Neural progenitor cell (in vitro differentiated cells): Measurements from ENCODE around the gene MASP2. TPM values are rescaled to one million over a fixed set of nuclear protein-coding genes. Genes with fewer than 3 reads are reported as not detected.
"Not testable (repeated sequence)": the region's sequence is repeated elsewhere in the genome, so short reads cannot be mapped to it uniquely, and the experiment has no call there.

ENCODE experiments used
- DNase-seq: peaks from one replicate; pipeline ENCODE4 v3.0.0-alpha.2; 2016; ENCODE audit warnings: low spot score
- H2AFZ ChIP-seq: fragments of 200-600 bp; sonication (generic); replicated peaks from 2 replicates; pipeline ENCODE4 v1.6.1; 2016; ENCODE audit warnings: antibody characterized with exemption
- H3F3A ChIP-seq: fragments of 200-600 bp; sonication (generic); 2 replicates; pipeline ENCODE4 v1.6.1; 2016; ENCODE audit warnings: antibody characterized with exemption, low read depth
- H3K27ac ChIP-seq: fragments of 200-600 bp; sonication (generic); 2 replicates; pipeline ENCODE4 v1.5.1; 2016; ENCODE audit warnings: mild to moderate bottlenecking
- H3K27me3 ChIP-seq: fragments of 200-600 bp; sonication (generic); 2 replicates; pipeline ENCODE4 v1.6.1; 2016; ENCODE audit warnings: mild to moderate bottlenecking, moderate library complexity
- H3K36me3 ChIP-seq: fragments of 200-600 bp; sonication (generic); 2 replicates; pipeline ENCODE4 v1.5.1; 2016
- H3K4me1 ChIP-seq: fragments of 200-600 bp; sonication (generic); 2 replicates; pipeline ENCODE4 v1.6.1; 2016; ENCODE audit warnings: mixed run types
- H3K4me2 ChIP-seq: fragments of 200-600 bp; sonication (generic); 2 replicates; pipeline ENCODE4 v1.6.1; 2016
- H3K4me3 ChIP-seq: fragments of 200-600 bp; sonication (generic); 2 replicates; pipeline ENCODE4 v1.5.1; 2016
- H3K79me2 ChIP-seq: fragments of 200-600 bp; sonication (generic); 2 replicates; pipeline ENCODE4 v1.6.1; 2016; ENCODE audit warnings: low read depth
- H3K9ac ChIP-seq: fragments of 200-600 bp; sonication (generic); 2 replicates; pipeline ENCODE4 v1.6.1; 2016
- H3K9me3 ChIP-seq: fragments of 200-600 bp; sonication (generic); 2 replicates; pipeline ENCODE4 v1.5.1; 2016; ENCODE audit warnings: low read depth
- H4K20me1 ChIP-seq: fragments of 200-600 bp; sonication (generic); 2 replicates; pipeline ENCODE4 v1.6.1; 2016; ENCODE audit warnings: low read depth
- H3K27ac Mint-ChIP-seq: 3 replicates; pipeline ENCODE4 v1.8.0; 2021; ENCODE audit warnings: mixed read lengths
- H3K27me3 Mint-ChIP-seq: 2 replicates; pipeline ENCODE4 v1.8.0; 2022; ENCODE audit warnings: low read depth, mild to moderate bottlenecking, inconsistent platforms, moderate library complexity, mixed read lengths; ENCODE audit not compliant: insufficient read depth
- H3K36me3 Mint-ChIP-seq: 3 replicates; pipeline ENCODE4 v1.8.0; 2021; ENCODE audit warnings: mixed read lengths
- H3K4me1 Mint-ChIP-seq: 3 replicates; pipeline ENCODE4 v1.8.0; 2021; ENCODE audit warnings: mixed read lengths
- H3K4me3 Mint-ChIP-seq: 3 replicates; pipeline ENCODE4 v1.8.0; 2021; ENCODE audit warnings: mild to moderate bottlenecking, moderate library complexity, mixed read lengths
- H3K9me3 Mint-ChIP-seq: 3 replicates; pipeline ENCODE4 v1.8.0; 2020; ENCODE audit warnings: mixed read lengths
- EZH2 ChIP-seq: fragments of 200-600 bp; sonication (generic); IDR thresholded peaks from 2 replicates; pipeline ENCODE4 v1.6.1; 2017; ENCODE audit warnings: antibody characterized with exemption, mild to moderate bottlenecking, moderate library complexity
- EZH2phosphoT487 ChIP-seq: fragments of 200-600 bp; sonication (generic); IDR thresholded peaks from 2 replicates; pipeline ENCODE4 v1.6.1; 2017; ENCODE audit warnings: antibody characterized with exemption
- total RNA-seq: library from RNA; depleted of rRNA; stranded (reverse); fragments of >200 nt; gene quantifications from 2 replicates; pipeline ENCODE4 v1.2.3, GENCODE V29; 2015; ENCODE audit warnings: low replicate concordance
- TF ChIP-seq, protein P1 (sequence below): fragments of 200-600 bp; sonication (generic); IDR thresholded peaks from 2 replicates; pipeline ENCODE4 v1.5.1; 2017; ENCODE audit warnings: antibody characterized with exemption, mild to moderate bottlenecking

The MASP2 gene
- total RNA-seq, 1 donor from 2014 or later: not detected

GRCh38 chr1:11023201-11023600, 23.8 kb downstream of the MASP2 start:
- H3K79me2 ChIP-seq: peaks cover 33% of the 10 kb centered on the region
- H4K20me1 ChIP-seq: peaks cover 67% of the 10 kb centered on the region

DNA sequence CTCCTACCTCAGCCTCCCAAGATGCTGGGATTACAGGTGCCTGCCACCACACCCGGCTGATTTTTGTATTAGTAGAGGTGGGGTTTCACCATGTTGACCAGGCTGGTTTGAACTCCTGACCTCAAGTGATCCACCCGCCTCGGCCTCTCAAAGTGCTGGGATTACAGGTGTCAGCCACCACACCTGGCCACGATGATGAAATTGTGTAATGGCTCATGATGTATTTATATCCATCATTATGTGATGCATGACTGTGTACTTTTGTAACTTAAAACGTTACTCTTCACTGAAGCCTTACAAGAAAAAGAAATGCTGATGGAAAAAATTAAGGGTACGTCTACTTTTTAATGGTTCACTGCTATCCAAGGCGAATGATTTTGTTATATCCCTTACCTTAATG, 27.1 kb downstream of the MASP2 start:
- Histone ChIP-seq H3F3A (peaks cover 56% of the 10 kb centered on the region), H3K36me3 (peaks cover 55% of the 10 kb centered on the region), H3K4me1 (no peaks in the 10 kb centered on the region), H3K4me3 (no peak overlapping the region), H3K9me3 (no peaks in the 10 kb centered on the region), H2AFZ (no peak overlapping the region), H4K20me1 (peaks cover 89% of the 10 kb centered on the region), H3K9ac (no peak overlapping the region), H3K27ac (no peak overlapping the region), H3K27me3 (no peaks in the 10 kb centered on the region), H3K4me2 (no peak overlapping the region), H3K79me2 (peaks cover 64% of the 10 kb centered on the region)
- H3K27ac Mint-ChIP-seq: no peak overlapping the region
- H3K27me3 Mint-ChIP-seq: peaks cover 2% of the 10 kb centered on the region
- peaks cover 40% of the 10 kb centered on the region for H3K36me3 Mint-ChIP-seq
- no peaks in the 10 kb centered on the region for H3K4me1 Mint-ChIP-seq
- H3K4me3 Mint-ChIP-seq: no peak overlapping the region
- TF ChIP-seq EZH2 (no peak), EZH2phosphoT487 (no peak)
- TF ChIP-seq, protein P1, sequence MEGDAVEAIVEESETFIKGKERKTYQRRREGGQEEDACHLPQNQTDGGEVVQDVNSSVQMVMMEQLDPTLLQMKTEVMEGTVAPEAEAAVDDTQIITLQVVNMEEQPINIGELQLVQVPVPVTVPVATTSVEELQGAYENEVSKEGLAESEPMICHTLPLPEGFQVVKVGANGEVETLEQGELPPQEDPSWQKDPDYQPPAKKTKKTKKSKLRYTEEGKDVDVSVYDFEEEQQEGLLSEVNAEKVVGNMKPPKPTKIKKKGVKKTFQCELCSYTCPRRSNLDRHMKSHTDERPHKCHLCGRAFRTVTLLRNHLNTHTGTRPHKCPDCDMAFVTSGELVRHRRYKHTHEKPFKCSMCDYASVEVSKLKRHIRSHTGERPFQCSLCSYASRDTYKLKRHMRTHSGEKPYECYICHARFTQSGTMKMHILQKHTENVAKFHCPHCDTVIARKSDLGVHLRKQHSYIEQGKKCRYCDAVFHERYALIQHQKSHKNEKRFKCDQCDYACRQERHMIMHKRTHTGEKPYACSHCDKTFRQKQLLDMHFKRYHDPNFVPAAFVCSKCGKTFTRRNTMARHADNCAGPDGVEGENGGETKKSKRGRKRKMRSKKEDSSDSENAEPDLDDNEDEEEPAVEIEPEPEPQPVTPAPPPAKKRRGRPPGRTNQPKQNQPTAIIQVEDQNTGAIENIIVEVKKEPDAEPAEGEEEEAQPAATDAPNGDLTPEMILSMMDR: no peak
- H3K9me3 Mint-ChIP-seq: no peaks in the 10 kb centered on the region
- DNase-seq: no peak

More at GRCh38 chr1:11023201-11023600, 23.8 kb downstream of the MASP2 start:
- Histone ChIP-seq H3K36me3 (peaks cover 54% of the 10 kb centered on the region), H3F3A (peaks cover 71% of the 10 kb centered on the region), H3K4me2 (no peak overlapping the region), H3K9ac (no peak overlapping the region), H2AFZ (no peak overlapping the region), H3K27ac (peak overlapping the region; percentile 29), H3K9me3 (no peaks in the 10 kb centered on the region), H3K27me3 (no peaks in the 10 kb centered on the region), H3K4me3 (no peak overlapping the region), H3K4me1 (no peaks in the 10 kb centered on the region)
- no peak overlapping the region for H3K4me3 Mint-ChIP-seq
- TF ChIP-seq EZH2phosphoT487: no peak
- TF ChIP-seq, protein P1: no peak
- TF ChIP-seq EZH2: no peak
- H3K27me3 Mint-ChIP-seq: peaks cover 2% of the 10 kb centered on the region
- no peak overlapping the region for H3K27ac Mint-ChIP-seq
- no peaks in the 10 kb centered on the region for H3K9me3 Mint-ChIP-seq
- H3K36me3 Mint-ChIP-seq: peaks cover 40% of the 10 kb centered on the region
- no peaks in the 10 kb centered on the region for H3K4me1 Mint-ChIP-seq
- DNase-seq: no peak

- Histone ChIP-seq H3K36me3 (peaks cover 55% of the 10 kb centered on the region), H3K79me2 (peaks cover 70% of the 10 kb centered on the region), H3F3A (peaks cover 56% of the 10 kb centered on the region), H4K20me1 (peaks cover 89% of the 10 kb centered on the region)
- H3K27ac ChIP-seq, H3K27ac Mint-ChIP-seq, H2AFZ ChIP-seq, H3K4me3 ChIP-seq, H3K4me1 ChIP-seq, DNase-seq, H3K9me3 Mint-ChIP-seq, H3K27me3 ChIP-seq, H3K9ac ChIP-seq, H3K4me3 Mint-ChIP-seq, H3K4me1 Mint-ChIP-seq, H3K27me3 Mint-ChIP-seq, H3K4me2 ChIP-seq, H3K9me3 ChIP-seq: not testable (repeated sequence)
- peaks cover 44% of the 10 kb centered on the region for H3K36me3 Mint-ChIP-seq
Measured at GRCh38 chr1:11019358-11019757, 27.7 kb downstream of the MASP2 start.

DNA sequence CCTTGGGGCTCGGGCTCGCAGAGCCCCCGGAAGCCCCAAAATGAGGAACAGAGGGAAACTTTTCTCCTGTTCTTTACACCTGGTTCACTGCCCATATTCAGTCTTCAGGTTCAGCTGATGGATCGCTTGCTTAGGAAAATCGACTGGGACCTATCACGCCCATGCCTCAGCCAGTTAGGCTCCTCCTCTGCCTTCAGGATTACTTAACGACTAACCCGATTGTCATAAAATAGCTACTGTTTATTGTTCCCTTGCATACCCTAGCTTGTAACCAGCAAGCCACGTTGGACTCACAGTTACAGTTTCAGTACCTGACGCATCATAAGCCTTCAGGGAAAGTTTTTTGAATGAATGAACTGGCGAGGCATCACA, 33.9 kb downstream of the MASP2 start:
- peak overlapping the region; percentile 100 for H3K27ac ChIP-seq
- H2AFZ ChIP-seq: no peak overlapping the region
- H3K4me3 Mint-ChIP-seq: peak overlapping the region; percentile 96

More for the DNA sequence above, 33.9 kb downstream of the MASP2 start:
- DNase-seq: no peak
- H3K9me3 ChIP-seq: no peaks in the 10 kb centered on the region
- H3K4me3 ChIP-seq: peak overlapping the region; percentile 82
- H3K27me3 ChIP-seq: no peaks in the 10 kb centered on the region
- peaks cover 55% of the 10 kb centered on the region for H4K20me1 ChIP-seq
- peaks cover 28% of the 10 kb centered on the region for H3F3A ChIP-seq
- H3K4me1 ChIP-seq: peaks cover 17% of the 10 kb centered on the region
- peaks cover 24% of the 10 kb centered on the region for H3K36me3 ChIP-seq
- Mint-ChIP-seq H3K9me3 (no peaks in the 10 kb centered on the region), H3K4me1 (peaks cover 20% of the 10 kb centered on the region), H3K27me3 (no peaks in the 10 kb centered on the region), H3K36me3 (peaks cover 23% of the 10 kb centered on the region), H3K27ac (peak overlapping the region; percentile 87)
- H3K4me2 ChIP-seq: peak overlapping the region; percentile 98
- TF ChIP-seq, protein P1: no peak
- TF ChIP-seq EZH2phosphoT487: no peak
- no peak for TF ChIP-seq EZH2
- peak overlapping the region; percentile 100 for H3K9ac ChIP-seq
- peaks cover 56% of the 10 kb centered on the region for H3K79me2 ChIP-seq
